B cell (primary cell): ENCODE data around the gene SLTM. TPM values are rescaled to one million over a fixed set of nuclear protein-coding genes. Genes with fewer than 3 reads are reported as not detected.

ENCODE experiments used
- ATAC-seq: fragments of 200-7000 bp; cut with Tn5 transposase; one replicate; pipeline ENCODE4 v1.10.0; 2021; ENCODE audit warnings: low read depth, mild to moderate bottlenecking, moderate number of reproducible peaks, moderate library complexity
- CTCF ChIA-PET: fragments of 350-600 bp; sonication (Branson Sonifier 250); formaldehyde crosslinking; loops from one replicate; lab custom pipeline; 2021; ENCODE audit warnings: antibody characterized with exemption, inconsistent platforms; lab: Charles Lee
- POLR2A ChIA-PET: fragments of 350-600 bp; sonication (Branson Sonifier 250); formaldehyde crosslinking; loops from one replicate; lab custom pipeline; 2021; ENCODE audit warnings: antibody characterized with exemption; lab: Charles Lee
- DNase-seq: peaks from one replicate; pipeline ENCODE4 v3.0.0; 2013
- H2AFZ ChIP-seq: 2 replicates; pipeline ENCODE4 v1.6.1; 2012; ENCODE audit warnings: mild to moderate bottlenecking, low read depth, low read length; ENCODE audit not compliant: insufficient read depth, poor library complexity, severe bottlenecking
- H3K27ac ChIP-seq, 2 donors: 1 replicate in 1 of 2; 2 replicates in 1 of 2; pipeline ENCODE4 v1.5.1; 2012 to 2013; ENCODE audit warnings: low read length in 2 of 2, mild to moderate bottlenecking in 2 of 2, moderate library complexity in 1 of 2
- H3K27me3 ChIP-seq, 4 experiments: fragments of 200-600 bp in 1 of 4; sonication (generic) in 1 of 4; replicated peaks in 1 of 4; 1 replicate in 2 of 4; 2 replicates in 2 of 4; pipeline versions ENCODE4 v1.6.1 to v1.7.0; 2013 to 2016; ENCODE audit warnings: low read length in 3 of 4, mild to moderate bottlenecking in 2 of 4, mixed read lengths in 1 of 4, moderate library complexity in 1 of 4; ENCODE audit not compliant: insufficient read depth in 4 of 4, control insufficient read depth in 3 of 4; ENCODE audit errors: control extremely low read depth in 1 of 4
- H3K36me3 ChIP-seq, 2 experiments: replicated peaks in 1 of 2; 1 replicate in 1 of 2; 2 replicates in 1 of 2; pipeline versions ENCODE4 v1.6.1 to v1.7.1; 2013; ENCODE audit warnings: low read length in 1 of 2; ENCODE audit not compliant: insufficient read depth in 2 of 2, control insufficient read depth in 1 of 2; ENCODE audit errors: control extremely low read depth in 1 of 2, extremely low read depth in 1 of 2
- H3K4me1 ChIP-seq, 2 donors: fragments of 200-600 bp in 1 of 2; sonication (generic) in 1 of 2; 1 replicate in 1 of 2; 2 replicates in 1 of 2; pipeline versions ENCODE4 v1.5.1 to v1.6.1; 2013 to 2017; ENCODE audit warnings: low read length in 2 of 2; ENCODE audit not compliant: control insufficient read depth in 2 of 2, insufficient read depth in 2 of 2
- H3K4me2 ChIP-seq: replicated peaks from 2 replicates; pipeline ENCODE3; 2012; ENCODE audit warnings: mild to moderate bottlenecking, low read depth, low read length; ENCODE audit not compliant: poor library complexity, severe bottlenecking
- H3K4me3 ChIP-seq, 5 experiments: fragments of 200-600 bp in 1 of 5; sonication (generic) in 1 of 5; 1 replicate in 3 of 5; 2 replicates in 2 of 5; pipeline versions ENCODE4 v1.5.1 to v1.7.0; 2011 to 2016; ENCODE audit warnings: low read length in 4 of 5, mild to moderate bottlenecking in 4 of 5, low read depth in 2 of 5, control low read depth in 1 of 5, moderate library complexity in 1 of 5; ENCODE audit not compliant: insufficient read depth in 1 of 5; ENCODE audit errors: control extremely low read depth in 1 of 5, extremely low read depth in 1 of 5
- H3K79me2 ChIP-seq: fragments of 200-600 bp; sonication (generic); one replicate; pipeline ENCODE4 v1.6.0; 2016; ENCODE audit warnings: low read length; ENCODE audit not compliant: control insufficient read depth, insufficient read depth
- H3K9ac ChIP-seq: fragments of 200-600 bp; sonication (generic); 2 replicates; pipeline ENCODE4 v1.6.1; 2017; ENCODE audit warnings: mild to moderate bottlenecking, low read length, moderate library complexity
- H3K9me3 ChIP-seq, 3 donors: one replicate each; pipeline versions ENCODE4 v1.6.1 to v1.7.1; 2013; ENCODE audit warnings: low read length in 2 of 3; ENCODE audit not compliant: control insufficient read depth in 2 of 3, insufficient read depth in 1 of 3; ENCODE audit errors: control extremely low read depth in 1 of 3
- H4K20me1 ChIP-seq: 2 replicates; pipeline ENCODE4 v1.6.0; 2012; ENCODE audit warnings: mild to moderate bottlenecking, low read length; ENCODE audit not compliant: insufficient read depth, control insufficient read depth, poor library complexity, severe bottlenecking
- H3K27ac Mint-ChIP-seq: one replicate; pipeline ENCODE4 v1.8.0; 2021; ENCODE audit warnings: mixed read lengths
- H3K27me3 Mint-ChIP-seq: one replicate; pipeline ENCODE4 v1.8.0; 2021; ENCODE audit warnings: mixed read lengths
- H3K4me1 Mint-ChIP-seq: one replicate; pipeline ENCODE4 v1.8.0; 2021; ENCODE audit warnings: mixed read lengths
- H3K4me3 Mint-ChIP-seq: one replicate; pipeline ENCODE4 v1.8.0; 2021; ENCODE audit warnings: mixed read lengths
- H3K9me3 Mint-ChIP-seq: one replicate; pipeline ENCODE4 v1.8.0; 2022; ENCODE audit warnings: mixed read lengths; ENCODE audit not compliant: insufficient read depth
- CTCF ChIP-seq: fragments of 200-600 bp; IDR thresholded peaks from one replicate; pipeline ENCODE4 v1.8.0; 2022; ENCODE audit warnings: antibody characterized with exemption, mild to moderate bottlenecking
- EZH2 ChIP-seq: IDR thresholded peaks from 2 replicates; pipeline ENCODE4 v1.6.1; 2012; ENCODE audit warnings: borderline replicate concordance, low read depth, mild to moderate bottlenecking, moderate library complexity, low read length; ENCODE audit not compliant: insufficient read depth, poor library complexity, severe bottlenecking
- WGBS: methylation state at CpG from one replicate; pipeline ENCODE4 v1.1.5; 2013; ENCODE audit warnings: missing lambda C conversion rate; ENCODE audit not compliant: insufficient coverage; 5-methylcytosine and 5-hydroxymethylcytosine counted together
- intact Hi-C: fragments of 100-400 bp; cut with micrococcal nuclease; formaldehyde crosslinking; loops from one replicate; pipeline ENCODE4 v1.10.0; 2022
- polyA plus RNA-seq: library from polyadenylated mRNA; depleted of rRNA; stranded (reverse); fragments of >200 nt; gene quantifications from 2 replicates; pipeline ENCODE4 v1.2.3, GENCODE V29; 2012
- total RNA-seq, 2 donors: library from RNA; stranded (reverse); fragments of 120-200 nt in 1 of 2; gene quantifications; 1 replicate in 1 of 2; 2 replicates in 1 of 2; pipeline versions ENCODE4 v1.2.3 to v1.2.4, GENCODE V29; 2013 to 2022

Gene SLTM
- total and polyA plus RNA-seq, 2 donors (not counting 1 experiment from before 2014, with no cell fraction given) = 83.2 to 183 TPM

GRCh38 chr15:58967479-58967878 is 34.0 kb upstream of the SLTM start:
- H3K4me1 Mint-ChIP-seq = no peaks in the 10 kb centered on the region
- H3K27ac Mint-ChIP-seq = no peak overlapping the region
- Histone ChIP-seq H3K79me2 (no peaks in the 10 kb centered on the region), H3K27me3 (no peaks in the 10 kb centered on the region), H3K4me2 (no peak overlapping the region), H2AFZ (no peak overlapping the region), H3K4me3 (no peak overlapping the region), H4K20me1 (no peaks in the 10 kb centered on the region), H3K27ac (no peak overlapping the region), H3K4me1 (no peaks in the 10 kb centered on the region), H3K36me3 (no peaks in the 10 kb centered on the region), H3K9ac (no peak overlapping the region), H3K9me3 (no peaks in the 10 kb centered on the region)
- no peak for ATAC-seq
- no peak for DNase-seq
- H3K9me3 Mint-ChIP-seq = no peaks in the 10 kb centered on the region
- 100% methylated on average over 1 of the region's 2 CpGs for WGBS
- CTCF ChIA-PET = interaction anchor here (0.6 to 3.1 kb wide), 5 partner anchors 10 to 562 kb away, joined by 3 to 8 read pairs (median 6); no protein-coding TSS in a partner anchor
- no peaks in the 10 kb centered on the region for H3K27me3 Mint-ChIP-seq
- intact Hi-C loops = no loop called here
- TF ChIP-seq EZH2 = no peak
- TF ChIP-seq CTCF = no peak
- H3K4me3 Mint-ChIP-seq = no peak overlapping the region
- POLR2A ChIA-PET = no interaction called here

- H3K27ac Mint-ChIP-seq = no peak overlapping the region
- H3K4me1 Mint-ChIP-seq = no peaks in the 10 kb centered on the region
- no peak overlapping the region for H3K4me3 Mint-ChIP-seq
- H3K9me3 Mint-ChIP-seq = no peaks in the 10 kb centered on the region
- ATAC-seq (no peak), DNase-seq (no peak)
- Histone ChIP-seq H3K27ac (no peak overlapping the region), H4K20me1 (no peaks in the 10 kb centered on the region), H3K4me1 (no peaks in the 10 kb centered on the region), H2AFZ (no peak overlapping the region), H3K27me3 (no peaks in the 10 kb centered on the region), H3K79me2 (no peaks in the 10 kb centered on the region), H3K36me3 (no peaks in the 10 kb centered on the region), H3K9me3 (no peaks in the 10 kb centered on the region), H3K9ac (no peak overlapping the region), H3K4me3 (no peak overlapping the region), H3K4me2 (no peak overlapping the region)
- 79% methylated on average over 2 of the region's 3 CpGs for WGBS
- no peaks in the 10 kb centered on the region for H3K27me3 Mint-ChIP-seq
- POLR2A ChIA-PET = no interaction called here
- CTCF ChIA-PET = interaction anchor here (1.1 to 3.1 kb wide), 4 partner anchors 10 to 562 kb away, joined by 3 to 8 read pairs (median 6); no protein-coding TSS in a partner anchor
- TF ChIP-seq CTCF (no peak), EZH2 (no peak)
- intact Hi-C loops = no loop called here
Measured at GRCh38 chr15:58966698-58967097, 33.2 kb upstream of the SLTM start.
